ENCODE results near the gene GLCCI1.

GLCCI1 gene

DNA sequence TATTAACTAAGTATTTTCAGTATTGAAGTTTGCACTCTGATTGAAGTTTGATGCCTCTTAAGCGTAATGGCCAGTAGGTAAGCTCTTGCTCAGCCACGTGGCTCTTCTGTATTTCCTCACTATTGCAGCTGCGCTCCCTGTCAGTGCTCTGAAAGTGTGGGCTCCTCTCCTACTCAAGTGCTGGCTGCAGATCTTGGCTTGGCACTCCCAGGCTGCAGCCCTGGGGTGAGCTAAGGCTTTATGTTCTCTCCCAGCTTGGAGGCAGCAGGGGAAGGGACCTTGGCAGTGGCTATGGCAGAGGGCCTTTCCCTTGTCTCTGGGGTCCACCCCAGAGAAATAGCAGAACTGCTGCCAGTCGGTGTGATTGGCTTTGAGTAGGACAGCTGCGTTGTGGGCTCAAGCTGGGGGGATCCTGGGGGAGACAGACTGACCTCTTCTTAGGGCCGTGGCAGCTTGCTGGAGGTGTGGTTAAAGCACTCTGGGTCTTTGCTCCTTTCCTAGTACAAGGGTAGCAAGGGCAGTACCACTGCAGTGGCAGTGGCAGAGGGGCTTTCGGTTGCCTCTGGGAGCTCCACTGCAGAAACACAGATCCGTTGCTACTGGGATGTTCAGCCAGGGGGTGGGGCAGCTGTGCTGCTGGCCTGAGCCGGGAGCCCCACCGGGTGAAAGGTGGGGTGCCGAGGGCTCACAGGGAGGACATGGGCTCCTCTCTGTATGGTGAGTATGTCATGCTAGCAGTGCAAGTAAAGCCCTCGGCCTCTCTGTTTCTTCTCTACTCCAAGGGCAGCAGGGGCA lies 100.5 kb downstream of the GLCCI1 start:
- no peak overlapping the region for H3K4me3 ChIP-seq (ENCODE audit: low read depth, low read length)
- TF ChIP-seq, protein P1, sequence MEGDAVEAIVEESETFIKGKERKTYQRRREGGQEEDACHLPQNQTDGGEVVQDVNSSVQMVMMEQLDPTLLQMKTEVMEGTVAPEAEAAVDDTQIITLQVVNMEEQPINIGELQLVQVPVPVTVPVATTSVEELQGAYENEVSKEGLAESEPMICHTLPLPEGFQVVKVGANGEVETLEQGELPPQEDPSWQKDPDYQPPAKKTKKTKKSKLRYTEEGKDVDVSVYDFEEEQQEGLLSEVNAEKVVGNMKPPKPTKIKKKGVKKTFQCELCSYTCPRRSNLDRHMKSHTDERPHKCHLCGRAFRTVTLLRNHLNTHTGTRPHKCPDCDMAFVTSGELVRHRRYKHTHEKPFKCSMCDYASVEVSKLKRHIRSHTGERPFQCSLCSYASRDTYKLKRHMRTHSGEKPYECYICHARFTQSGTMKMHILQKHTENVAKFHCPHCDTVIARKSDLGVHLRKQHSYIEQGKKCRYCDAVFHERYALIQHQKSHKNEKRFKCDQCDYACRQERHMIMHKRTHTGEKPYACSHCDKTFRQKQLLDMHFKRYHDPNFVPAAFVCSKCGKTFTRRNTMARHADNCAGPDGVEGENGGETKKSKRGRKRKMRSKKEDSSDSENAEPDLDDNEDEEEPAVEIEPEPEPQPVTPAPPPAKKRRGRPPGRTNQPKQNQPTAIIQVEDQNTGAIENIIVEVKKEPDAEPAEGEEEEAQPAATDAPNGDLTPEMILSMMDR (IDR thresholded peaks at IDR 0.05; ENCODE audit: borderline replicate concordance, insufficient read depth, low read depth, low read length), result no peak

GRCh38 chr7:8070451-8071180 lies 102.0 kb downstream of the GLCCI1 start:
- no peak overlapping the region for H3K4me3 ChIP-seq (ENCODE audit: low read depth, low read length)
- TF ChIP-seq, protein P1 (IDR thresholded peaks at IDR 0.05; ENCODE audit: borderline replicate concordance, insufficient read depth, low read depth, low read length), result no peak

DNA sequence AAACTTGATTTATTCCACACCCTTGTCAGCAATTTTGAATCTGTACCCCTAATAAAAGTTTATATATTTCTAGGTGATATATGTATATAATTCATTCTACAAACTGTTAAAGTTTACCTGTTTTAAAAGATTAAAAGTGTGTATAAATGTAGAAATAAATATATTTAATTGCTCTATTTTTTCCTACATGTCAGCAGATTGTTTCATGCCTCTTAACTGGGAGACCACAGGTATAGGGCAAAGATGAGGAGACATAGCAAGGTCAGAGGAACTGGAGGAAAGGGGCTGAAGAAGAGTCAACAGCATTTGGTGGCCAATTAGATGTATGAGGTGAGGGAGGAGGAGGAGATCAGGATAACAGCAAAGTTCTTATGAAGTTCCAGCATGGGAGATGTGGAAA lies 109.8 kb downstream of the GLCCI1 start:
- H3K4me3 ChIP-seq (ENCODE audit: low read depth, low read length), result no peak overlapping the region
- TF ChIP-seq, protein P1 (IDR thresholded peaks at IDR 0.05; ENCODE audit: borderline replicate concordance, insufficient read depth, low read depth, low read length), result no peak

DNA sequence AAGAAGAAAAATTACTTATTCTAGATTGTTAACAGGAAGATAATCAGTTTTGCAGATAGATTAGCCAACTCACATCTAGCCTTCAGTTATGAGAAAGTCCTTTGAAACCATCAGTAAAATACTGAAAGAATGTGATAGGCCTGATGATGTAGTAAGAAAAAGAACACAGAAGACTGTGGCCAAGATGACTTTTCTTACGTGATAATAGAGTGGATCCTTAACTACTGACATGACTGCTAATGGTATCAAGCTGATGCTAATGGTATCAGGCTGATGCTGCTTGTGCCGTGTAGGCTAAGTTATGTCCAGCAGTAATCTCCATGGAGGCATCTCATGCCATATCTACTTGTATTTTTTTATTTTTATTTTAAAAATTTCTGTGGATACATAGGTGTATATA lies 114.2 kb downstream of the GLCCI1 start:
- H3K4me3 ChIP-seq (ENCODE audit: low read depth, low read length), result no peak overlapping the region
- TF ChIP-seq, protein P1 (IDR thresholded peaks at IDR 0.05; ENCODE audit: borderline replicate concordance, insufficient read depth, low read depth, low read length), result no peak

DNA sequence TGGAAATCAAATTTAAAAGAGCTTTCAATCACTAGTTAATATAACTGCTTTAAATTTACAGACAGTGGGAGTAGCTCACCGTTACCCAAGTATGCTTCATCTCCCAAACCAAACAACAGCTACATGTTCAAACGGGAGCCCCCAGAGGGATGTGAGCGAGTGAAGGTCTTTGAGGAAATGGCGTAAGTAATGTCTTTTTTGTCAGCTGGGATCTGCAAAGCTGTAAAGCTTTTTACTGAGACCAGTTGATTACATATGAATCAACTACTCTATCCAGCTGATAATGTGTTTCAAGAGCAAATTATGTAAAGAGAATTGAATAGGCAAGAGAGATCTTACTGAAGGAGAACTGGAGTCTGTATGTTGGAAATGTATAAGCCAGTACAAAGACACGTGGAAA lies 116.2 kb downstream of the GLCCI1 start:
- TF ChIP-seq, protein P1 (IDR thresholded peaks at IDR 0.05; ENCODE audit: borderline replicate concordance, insufficient read depth, low read depth, low read length), result no peak
- H3K4me3 ChIP-seq (ENCODE audit: low read depth, low read length), result no peak overlapping the region

DNA sequence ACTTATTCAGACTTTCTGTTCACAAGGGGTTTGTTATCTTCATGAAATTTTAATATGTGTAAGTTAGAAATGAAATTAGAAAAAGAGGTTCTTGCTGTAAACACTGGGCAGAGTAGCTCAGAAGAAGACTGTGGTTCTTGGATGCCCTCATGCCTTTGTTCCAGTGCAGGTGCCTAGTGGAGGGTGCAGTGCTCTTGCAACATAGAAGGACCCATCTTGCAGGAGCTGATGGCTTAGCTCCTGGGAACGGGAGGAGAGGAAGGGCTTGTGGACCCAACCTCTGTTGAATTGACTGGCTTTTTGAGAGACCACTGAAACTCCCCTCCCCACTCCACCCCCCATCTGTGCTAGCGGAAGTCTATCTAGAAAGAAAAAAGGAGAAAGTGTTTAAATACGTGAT lies 116.8 kb downstream of the GLCCI1 start:
- H3K4me3 ChIP-seq (ENCODE audit: low read depth, low read length), result no peak overlapping the region

More for the DNA sequence above, 116.8 kb downstream of the GLCCI1 start:
- TF ChIP-seq, protein P1 (IDR thresholded peaks at IDR 0.05; ENCODE audit: borderline replicate concordance, insufficient read depth, low read depth, low read length), result no peak
